ENCODE results near the gene EML4.

DNA sequence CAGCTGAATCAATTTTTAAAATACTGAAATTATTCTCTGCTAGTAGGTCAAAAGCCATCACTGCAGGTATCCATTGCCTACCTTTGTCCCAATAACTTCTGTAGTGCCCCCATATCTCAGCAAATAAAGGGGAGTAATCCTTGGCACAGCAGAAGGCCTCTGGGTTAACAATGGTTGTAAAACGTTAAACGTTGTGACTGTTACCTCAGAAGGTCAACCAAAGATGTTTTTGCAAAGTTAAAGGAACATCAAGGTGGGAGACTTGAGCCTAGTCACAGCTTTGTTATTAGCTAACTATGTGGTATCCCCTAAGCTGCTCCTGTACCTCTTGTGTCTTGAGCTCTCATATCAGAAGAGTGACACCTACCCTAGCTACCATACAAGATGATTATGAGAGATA is 131.4 kb downstream of the EML4 start:
- TF ChIP-seq SIN3A (IDR thresholded peaks at IDR 0.05; ENCODE audit: borderline replicate concordance, low read depth, low read length) (no peak), ESRRA (CRISPR knock-in tag; IDR thresholded peaks at IDR 0.05; ENCODE audit: low read depth) (no peak), POLR2AphosphoS2 (IDR thresholded peaks at IDR 0.05; ENCODE audit: low read depth, low read length) (no peak; the same call in 1 of the 2 replicates)

Measured in HepG2 (cell line).